ENCODE results near the gene MAD2L1BP. TPM values are rescaled to one million over a fixed set of nuclear protein-coding genes. Genes with fewer than 3 reads are reported as not detected.

Gene MAD2L1BP
- total and polyA plus RNA-seq, 9 donors = 17.4 to 23.6 (median 19.4) TPM

DNA sequence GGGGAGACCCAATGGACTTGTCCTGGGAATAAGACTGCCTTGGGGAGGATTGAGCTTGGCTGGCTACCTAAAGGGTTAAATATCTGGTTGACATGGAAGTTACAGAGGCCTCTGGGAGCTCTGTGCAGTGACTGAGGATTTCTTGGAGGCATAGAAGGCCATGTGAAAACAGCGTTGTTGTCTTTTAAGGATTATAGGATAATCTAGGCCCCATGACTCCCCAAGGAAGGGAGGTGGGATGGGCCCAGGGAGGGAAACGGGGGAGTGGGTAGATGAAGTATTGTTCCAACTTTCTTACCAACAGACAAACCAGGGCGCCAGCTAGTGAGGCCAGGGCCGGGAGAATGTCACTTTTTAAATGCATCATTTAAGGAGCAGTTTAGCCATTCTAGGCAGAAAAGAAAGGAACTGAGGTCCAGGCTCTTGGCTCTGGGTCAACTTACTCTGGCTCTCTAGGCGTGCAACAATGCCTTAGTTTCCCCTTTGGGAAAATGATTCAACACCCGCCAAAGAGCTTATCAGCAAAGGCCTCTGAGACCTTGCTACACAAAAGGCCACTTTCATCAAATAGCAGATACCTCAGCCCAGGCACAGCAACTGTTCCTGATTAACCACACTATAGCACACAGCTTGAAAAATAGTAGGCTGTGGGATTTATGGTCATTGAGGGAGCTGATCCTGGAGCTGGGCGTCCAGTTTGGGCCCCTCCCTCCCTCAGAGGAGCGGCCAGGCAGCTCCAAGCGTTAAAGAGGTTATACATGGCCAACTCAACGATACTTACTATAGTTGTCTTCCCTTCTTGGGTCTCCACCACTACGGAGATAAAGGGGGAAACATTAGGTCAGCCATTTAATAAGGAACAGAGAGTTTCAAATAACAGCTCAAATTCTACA is 44.9 kb downstream of the MAD2L1BP start:
- no peaks in the 10 kb centered on the region for H3K27me3 ChIP-seq (ENCODE audit: control insufficient read depth, insufficient read depth, low read length)
- H3K4me3 ChIP-seq (ENCODE audit: low read length) = no peak overlapping the region
- peaks cover 73% of the 10 kb centered on the region for H3K36me3 ChIP-seq (ENCODE audit: control insufficient read depth, insufficient read depth, low read length)
- no peaks in the 10 kb centered on the region for H3K9me3 ChIP-seq (replicated peaks; ENCODE audit: control insufficient read depth, low read depth, low read length)
- H3K4me1 ChIP-seq (ENCODE audit: control insufficient read depth, insufficient read depth, low read length) = peaks cover 14% of the 10 kb centered on the region
- no peak overlapping the region for H3K27ac ChIP-seq (ENCODE audit: low read length)
- WGBS (ENCODE audit: insufficient coverage) = 34% methylated on average over 4 of the region's 11 CpGs
- peak; percentile 82 for DNase-seq

DNA sequence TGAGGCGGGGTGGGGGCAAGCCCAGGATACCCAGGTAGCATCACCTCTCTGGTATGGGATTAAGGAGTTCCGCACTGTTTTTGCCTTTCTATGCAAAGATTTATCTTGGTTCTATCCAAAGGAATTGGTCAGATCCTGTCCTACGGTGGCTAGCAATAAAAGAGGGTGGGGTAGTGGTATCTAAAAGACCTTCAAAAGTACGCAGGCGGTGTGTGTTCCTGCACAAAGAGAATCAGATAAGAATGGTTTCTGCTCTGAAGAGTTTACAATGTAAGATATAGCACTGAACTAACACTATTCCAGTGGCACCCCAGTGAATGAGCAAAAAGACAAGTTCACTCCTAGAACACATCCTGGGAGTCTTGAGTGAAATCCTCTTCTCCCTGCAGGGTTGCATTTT is 45.7 kb downstream of the MAD2L1BP start:
- Histone ChIP-seq H3K9me3 (replicated peaks; ENCODE audit: control insufficient read depth, low read depth, low read length) (no peaks in the 10 kb centered on the region), H3K4me3 (ENCODE audit: low read length) (no peak overlapping the region), H3K36me3 (ENCODE audit: control insufficient read depth, insufficient read depth, low read length) (peaks cover 68% of the 10 kb centered on the region), H3K27ac (ENCODE audit: low read length) (no peak overlapping the region), H3K4me1 (ENCODE audit: control insufficient read depth, insufficient read depth, low read length) (peaks cover 14% of the 10 kb centered on the region), H3K27me3 (ENCODE audit: control insufficient read depth, insufficient read depth, low read length) (no peaks in the 10 kb centered on the region)
- no peak for DNase-seq
- WGBS (ENCODE audit: insufficient coverage) = 80% methylated on average over 3 of the region's 5 CpGs

DNA sequence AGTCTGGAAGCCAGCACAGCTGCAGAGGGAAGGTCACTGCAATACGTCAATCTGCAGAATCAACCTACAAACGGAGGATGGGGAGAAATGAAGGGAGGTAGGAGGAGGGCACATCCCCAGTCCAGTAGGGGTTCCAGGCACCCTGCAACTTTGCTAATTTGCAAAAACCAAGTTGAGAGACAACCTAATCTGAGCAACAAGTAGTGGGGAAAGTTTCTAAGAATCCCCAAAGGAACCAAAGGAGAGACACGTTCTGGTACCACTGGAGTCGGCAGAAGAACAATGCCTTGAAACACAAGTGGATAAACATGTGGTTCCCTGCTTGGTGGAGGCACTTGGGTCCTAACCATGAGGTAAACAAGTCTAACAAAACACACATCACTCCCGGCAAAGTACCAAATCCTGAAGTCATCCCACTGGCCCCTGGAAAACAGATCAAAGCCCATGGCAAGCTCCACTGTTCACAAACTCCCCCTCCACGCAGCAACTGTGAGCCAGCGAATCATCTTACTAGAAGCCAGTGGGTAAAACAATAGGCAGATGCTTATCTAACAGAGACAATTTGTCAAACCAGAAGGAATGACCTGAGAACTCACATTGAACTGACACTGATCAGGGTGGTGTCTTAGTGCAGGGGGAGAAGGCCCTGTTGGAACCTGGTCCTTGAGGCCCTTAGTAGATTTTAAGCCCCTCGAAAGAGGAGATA is 47.2 kb downstream of the MAD2L1BP start:
- 23% methylated on average over 4 of the region's 8 CpGs for WGBS (ENCODE audit: insufficient coverage)
- DNase-seq = no peak
- H3K4me3 ChIP-seq (ENCODE audit: low read length) = no peak overlapping the region
- H3K27me3 ChIP-seq (ENCODE audit: control insufficient read depth, insufficient read depth, low read length) = no peaks in the 10 kb centered on the region
- peaks cover 19% of the 10 kb centered on the region for H3K4me1 ChIP-seq (ENCODE audit: control insufficient read depth, insufficient read depth, low read length)
- peaks cover 52% of the 10 kb centered on the region for H3K36me3 ChIP-seq (ENCODE audit: control insufficient read depth, insufficient read depth, low read length)
- H3K9me3 ChIP-seq (replicated peaks; ENCODE audit: control insufficient read depth, low read depth, low read length) = no peaks in the 10 kb centered on the region
- H3K27ac ChIP-seq (ENCODE audit: low read length) = no peak overlapping the region

DNA sequence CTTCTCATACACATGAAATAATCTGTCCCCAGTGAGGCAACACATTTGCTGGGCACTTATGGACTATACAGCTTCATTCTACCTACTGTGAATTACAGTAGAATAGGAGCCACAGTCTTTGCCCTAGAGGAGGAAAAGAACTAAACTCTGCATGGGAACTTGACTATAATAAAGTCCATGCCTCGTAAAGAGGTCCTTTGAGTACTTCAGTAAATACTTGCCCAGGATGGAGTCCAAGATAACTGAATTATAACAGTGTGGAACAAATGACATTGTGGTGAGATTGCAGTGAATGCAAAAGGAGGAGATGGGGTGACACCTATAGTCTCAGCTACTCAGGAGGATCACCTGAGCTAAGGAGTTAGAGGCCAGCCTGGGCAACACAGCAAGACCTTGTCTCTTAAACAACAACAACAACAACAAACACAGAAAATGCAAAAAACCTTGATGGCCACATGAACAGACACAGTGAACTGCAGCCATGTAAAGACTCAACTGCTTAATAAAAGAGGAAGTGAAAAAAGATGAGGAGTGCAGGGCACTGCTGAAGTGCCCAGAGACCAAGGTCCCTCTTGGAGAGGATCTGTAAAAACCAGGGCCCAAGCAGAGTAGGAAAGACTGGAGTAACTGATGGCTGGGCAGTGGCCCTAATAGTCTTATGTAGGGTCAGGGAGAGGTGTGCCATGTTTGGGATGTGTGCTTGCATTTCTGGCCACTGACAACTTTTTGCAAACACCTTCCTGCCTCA is 48.2 kb downstream of the MAD2L1BP start:
- no CpG with 5 or more reads among the region's 1 CpG for WGBS (ENCODE audit: insufficient coverage)
- DNase-seq = no peak
- Histone ChIP-seq H3K4me1 (ENCODE audit: control insufficient read depth, insufficient read depth, low read length) (peaks cover 23% of the 10 kb centered on the region), H3K9me3 (replicated peaks; ENCODE audit: control insufficient read depth, low read depth, low read length) (no peaks in the 10 kb centered on the region), H3K36me3 (ENCODE audit: control insufficient read depth, insufficient read depth, low read length) (peaks cover 43% of the 10 kb centered on the region), H3K27me3 (ENCODE audit: control insufficient read depth, insufficient read depth, low read length) (no peaks in the 10 kb centered on the region), H3K4me3 (ENCODE audit: low read length) (no peak overlapping the region), H3K27ac (ENCODE audit: low read length) (no peak overlapping the region)

DNA sequence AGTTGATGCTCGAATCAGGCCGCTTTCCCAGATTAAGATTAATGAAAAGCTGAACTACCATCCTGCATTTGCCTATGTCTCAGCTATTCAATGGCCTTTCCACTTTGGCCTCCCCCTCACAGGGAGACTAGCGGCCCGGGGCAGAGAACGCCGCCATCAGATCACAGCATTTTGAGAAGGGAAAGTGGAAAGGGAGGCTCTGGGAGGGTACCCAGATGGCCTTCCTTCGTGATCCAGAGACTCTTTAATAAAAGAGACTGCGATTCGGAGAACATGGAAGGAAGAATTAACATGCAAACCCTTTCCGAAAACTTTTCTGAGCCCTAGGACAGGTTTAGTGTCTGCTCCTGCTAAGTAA is 51.4 kb downstream of the MAD2L1BP start:
- peaks cover 21% of the 10 kb centered on the region for H3K4me1 ChIP-seq (ENCODE audit: control insufficient read depth, insufficient read depth, low read length)
- peaks cover 14% of the 10 kb centered on the region for H3K36me3 ChIP-seq (ENCODE audit: control insufficient read depth, insufficient read depth, low read length)
- peaks cover 3% of the 10 kb centered on the region for H3K27me3 ChIP-seq (ENCODE audit: control insufficient read depth, insufficient read depth, low read length)
- DNase-seq = no peak
- 0% methylated on average over 2 of the region's 10 CpGs for WGBS (ENCODE audit: insufficient coverage)
- no peaks in the 10 kb centered on the region for H3K9me3 ChIP-seq (replicated peaks; ENCODE audit: control insufficient read depth, low read depth, low read length)
- H3K4me3 ChIP-seq (ENCODE audit: low read length) = peak overlapping the region; percentile 82
- H3K27ac ChIP-seq (ENCODE audit: low read length) = peak overlapping the region; percentile 71

DNA sequence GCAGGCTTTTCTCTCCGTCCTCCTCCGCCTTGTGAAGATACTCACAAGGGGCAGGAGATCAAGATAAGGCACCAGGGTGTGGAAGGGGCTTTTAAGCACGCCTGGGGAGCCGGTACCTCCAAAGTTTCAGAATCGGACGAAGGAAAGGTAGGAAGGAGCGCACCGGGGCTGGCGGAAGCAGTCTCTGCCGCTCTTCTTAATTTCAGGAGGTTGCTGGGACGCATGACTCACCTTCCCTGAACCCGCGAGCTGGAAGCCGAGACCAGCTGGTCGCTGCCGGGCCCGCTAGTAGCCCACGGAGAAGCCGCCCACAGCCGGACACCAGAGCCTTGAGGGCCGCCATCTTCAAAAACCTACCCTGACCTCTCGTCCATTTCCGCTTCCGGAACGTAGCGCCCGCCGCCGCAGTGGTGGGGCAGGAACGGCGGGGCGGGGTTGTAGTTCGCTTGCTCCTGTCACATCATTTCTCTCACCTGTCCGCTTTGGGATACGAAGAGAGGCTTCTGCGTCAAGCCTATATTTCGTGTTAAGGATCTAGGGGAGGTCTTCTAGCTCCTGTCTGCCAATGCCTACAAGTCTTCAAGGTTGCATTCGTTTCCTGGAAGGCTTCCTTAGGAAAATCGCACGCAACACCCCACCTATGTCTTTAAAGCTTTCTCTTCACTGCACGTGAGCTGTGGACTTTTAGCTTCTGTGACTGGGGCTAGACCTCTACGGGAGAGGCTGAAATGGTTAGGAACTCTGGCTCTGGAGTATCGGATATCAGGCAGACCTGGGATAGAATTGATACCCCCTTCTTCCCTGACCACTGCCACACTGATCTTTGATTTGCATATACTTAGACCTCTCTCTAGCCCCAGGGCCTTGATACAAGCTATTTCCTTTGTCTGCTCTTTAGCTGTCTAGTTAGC is 52.1 kb downstream of the MAD2L1BP start, which contains the start of gene MRPS18A:
Gene MRPS18A (minus strand): TSS at position 355 of the 911 bp plus-strand sequence. CDS start 12 bp downstream, at position 343.
- 0% methylated on average over 25 of the region's 43 CpGs for WGBS (ENCODE audit: insufficient coverage)
- H3K9me3 ChIP-seq (replicated peaks; ENCODE audit: control insufficient read depth, low read depth, low read length) = no peaks in the 10 kb centered on the region
- H3K27me3 ChIP-seq (ENCODE audit: control insufficient read depth, insufficient read depth, low read length) = peaks cover 3% of the 10 kb centered on the region
- peaks cover 9% of the 10 kb centered on the region for H3K36me3 ChIP-seq (ENCODE audit: control insufficient read depth, insufficient read depth, low read length)
- peaks cover 18% of the 10 kb centered on the region for H3K4me1 ChIP-seq (ENCODE audit: control insufficient read depth, insufficient read depth, low read length)
- peak within 1 kb of the TSS; percentile 71 for H3K27ac ChIP-seq (ENCODE audit: low read length)
- peak; percentile 89 for DNase-seq
- peak within 1 kb of the TSS; percentile 82 for H3K4me3 ChIP-seq (ENCODE audit: low read length)

DNA sequence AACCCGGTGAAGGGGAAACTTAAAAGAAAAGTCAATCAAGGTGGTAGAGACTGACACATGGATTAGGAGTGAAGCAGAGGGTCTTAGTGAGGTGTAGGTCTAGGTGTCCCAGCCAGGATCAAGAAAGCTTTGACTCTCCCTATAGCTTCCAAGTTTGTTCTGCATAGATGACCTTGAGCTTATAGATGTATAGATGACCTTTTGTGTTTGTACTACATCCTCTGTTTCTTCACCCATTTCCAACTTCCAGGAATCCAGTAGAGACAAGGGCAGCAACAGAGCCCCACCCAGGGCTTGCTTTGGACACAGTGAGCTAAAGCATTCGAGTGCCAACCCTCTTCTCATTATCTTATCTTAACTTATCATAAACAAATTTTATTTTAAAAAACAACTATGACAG is 53.8 kb downstream of the MAD2L1BP start:
- Histone ChIP-seq H3K4me1 (ENCODE audit: control insufficient read depth, insufficient read depth, low read length) (peaks cover 13% of the 10 kb centered on the region), H3K27me3 (ENCODE audit: control insufficient read depth, insufficient read depth, low read length) (peaks cover 3% of the 10 kb centered on the region), H3K4me3 (ENCODE audit: low read length) (no peak overlapping the region), H3K36me3 (ENCODE audit: control insufficient read depth, insufficient read depth, low read length) (peaks cover 3% of the 10 kb centered on the region), H3K27ac (ENCODE audit: low read length) (no peak overlapping the region), H3K9me3 (replicated peaks; ENCODE audit: control insufficient read depth, low read depth, low read length) (no peaks in the 10 kb centered on the region)
- no peak for DNase-seq
- WGBS (ENCODE audit: insufficient coverage) = 83% methylated on average over 1 of the region's 2 CpGs
